NCI-H82 treated with DMSO at 0.1 percent for 48 hours (cell line): ENCODE data around the gene MREG.

Experiments
- DNase-seq: peaks from one replicate; lab custom pipeline; 2025; ENCODE audit not compliant: unreplicated experiment; lab: John Stamatoyannopoulos, UW

Gene MREG, protein sequence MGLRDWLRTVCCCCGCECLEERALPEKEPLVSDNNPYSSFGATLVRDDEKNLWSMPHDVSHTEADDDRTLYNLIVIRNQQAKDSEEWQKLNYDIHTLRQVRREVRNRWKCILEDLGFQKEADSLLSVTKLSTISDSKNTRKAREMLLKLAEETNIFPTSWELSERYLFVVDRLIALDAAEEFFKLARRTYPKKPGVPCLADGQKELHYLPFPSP

DNA sequence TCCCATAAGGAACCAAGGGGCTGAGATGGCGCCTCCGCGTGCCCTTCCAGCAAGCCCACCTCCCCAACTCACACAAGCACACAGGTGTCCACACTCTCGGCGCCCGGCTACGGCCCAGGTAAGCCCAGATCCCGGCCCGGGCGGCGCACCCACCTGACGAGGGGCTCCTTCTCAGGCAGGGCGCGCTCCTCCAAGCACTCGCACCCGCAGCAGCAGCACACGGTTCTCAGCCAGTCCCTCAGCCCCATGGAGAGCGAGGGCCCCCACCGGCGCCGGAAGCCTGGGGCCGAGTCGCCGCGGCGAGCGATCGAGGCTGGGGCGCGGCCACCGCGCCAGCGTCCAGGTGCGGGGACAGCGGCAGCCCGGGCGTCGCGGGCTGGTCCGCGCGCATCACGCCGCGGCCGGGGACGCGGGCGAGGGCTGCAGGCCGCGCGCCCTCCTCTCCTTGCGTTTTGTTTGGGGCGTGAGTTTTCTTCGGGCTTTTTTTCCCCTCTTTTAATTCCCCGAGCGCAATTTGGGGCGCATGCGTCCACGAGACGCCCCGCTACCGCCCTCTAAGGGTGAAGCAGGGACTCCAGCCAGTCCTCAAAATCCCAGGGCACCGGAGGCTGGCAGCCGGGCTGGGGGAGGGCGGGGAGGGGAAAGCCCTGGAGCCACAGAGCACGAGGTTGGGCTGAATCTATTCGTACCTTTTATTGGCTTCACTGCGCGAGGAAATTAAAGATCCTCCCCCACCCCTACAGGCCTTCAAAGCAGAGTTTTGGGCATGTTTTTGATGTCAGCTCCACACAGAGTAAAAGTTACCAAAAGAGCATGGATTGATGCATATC lies at the start of gene MREG:
MREG (minus strand) TSS at position 472 of the 830 bp plus-strand sequence; CDS start at position 248, 224 bp downstream.
- peak; percentile 80 for DNase-seq

DNA sequence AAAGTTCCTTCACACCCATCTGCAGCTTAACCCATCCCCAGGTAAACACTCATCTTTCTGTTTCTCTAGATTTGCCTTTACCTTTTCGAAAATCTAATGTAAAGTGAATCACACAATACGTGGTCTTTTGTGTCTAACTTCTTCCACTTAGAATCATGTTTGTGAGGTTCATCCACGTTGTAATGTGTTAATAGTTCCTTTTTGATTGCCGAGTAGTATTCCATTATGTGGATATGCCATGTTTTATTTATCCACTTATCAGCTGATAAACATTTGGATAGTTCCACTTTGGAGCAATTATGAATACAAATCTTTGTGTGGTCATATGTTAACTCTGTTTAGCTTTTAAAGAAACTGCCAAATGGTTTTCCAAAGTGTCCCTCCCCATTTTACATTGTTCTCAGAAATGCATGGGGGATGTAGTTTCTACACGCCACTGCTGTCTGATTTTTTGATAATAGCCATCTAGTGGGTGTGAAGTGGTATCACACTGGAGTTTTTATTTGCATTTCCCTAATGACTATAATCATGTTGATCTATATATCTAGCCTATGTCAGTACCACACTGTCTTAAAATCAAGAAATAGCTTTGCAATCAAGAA lies 46.0 kb upstream of the MREG start:
- DNase-seq, result no peak

DNA sequence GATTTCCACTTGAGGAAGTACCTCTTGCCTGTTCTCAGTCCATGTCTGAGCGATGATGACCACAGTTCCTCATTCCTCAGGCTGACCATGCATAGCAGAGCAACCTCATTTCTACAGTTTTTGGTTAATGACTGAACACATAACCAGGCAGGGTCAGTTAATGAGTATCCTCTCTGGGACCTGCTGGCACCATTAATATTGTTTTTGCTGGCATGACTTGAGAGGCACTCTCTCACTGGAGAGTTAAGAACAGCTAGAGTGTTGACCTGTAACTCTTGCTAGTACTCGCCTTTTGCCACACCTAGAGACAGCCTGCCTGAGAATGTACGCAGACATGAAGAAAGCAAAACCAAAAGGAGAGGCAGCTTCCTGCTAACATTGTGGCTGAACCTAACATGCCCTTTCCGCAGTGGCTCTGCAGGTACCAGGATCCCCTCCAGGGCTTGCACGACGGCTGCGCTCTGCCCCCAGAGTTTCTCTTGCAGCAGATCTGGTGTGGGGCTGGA lies 44.4 kb upstream of the MREG start:
- DNase-seq, result no peak

DNA sequence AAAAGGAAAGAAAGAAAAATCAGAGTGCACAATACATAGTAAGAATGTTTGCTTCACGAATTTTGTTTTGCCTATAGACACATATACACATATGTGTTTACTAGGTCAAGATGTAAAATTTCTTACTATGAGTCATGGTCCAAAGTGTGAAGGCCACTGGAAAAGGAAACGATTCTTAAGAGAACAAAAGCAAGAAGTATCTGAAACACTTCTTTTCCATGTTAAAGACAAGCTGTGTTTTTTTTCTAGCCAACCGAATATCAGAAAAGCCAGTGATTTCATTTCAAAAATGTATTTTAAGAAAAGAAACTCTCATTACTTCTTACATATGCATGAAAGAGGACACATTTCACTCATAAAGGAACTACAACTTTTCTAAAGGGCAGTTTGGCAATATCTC lies 43.4 kb upstream of the MREG start:
- DNase-seq, result no peak

DNA sequence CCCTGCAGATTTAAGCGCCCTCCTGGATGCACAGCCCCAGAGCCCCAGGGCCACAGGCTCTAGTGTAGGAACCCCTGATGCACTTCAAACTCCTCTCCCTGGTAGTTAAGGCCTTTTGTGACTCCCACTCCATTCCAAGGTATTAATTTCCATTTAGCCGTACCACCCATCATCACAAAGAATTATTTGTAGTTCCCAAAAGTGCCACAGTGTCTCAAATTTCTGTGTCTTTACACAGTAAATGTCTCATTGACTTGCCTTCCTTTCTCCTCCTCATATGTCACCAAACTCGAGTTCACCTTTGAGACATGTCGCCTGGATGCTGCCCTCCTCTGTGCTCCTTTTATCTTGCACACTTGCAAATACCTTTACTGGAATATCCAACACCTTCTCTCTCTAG lies 42.3 kb upstream of the MREG start:
- DNase-seq, result no peak

DNA sequence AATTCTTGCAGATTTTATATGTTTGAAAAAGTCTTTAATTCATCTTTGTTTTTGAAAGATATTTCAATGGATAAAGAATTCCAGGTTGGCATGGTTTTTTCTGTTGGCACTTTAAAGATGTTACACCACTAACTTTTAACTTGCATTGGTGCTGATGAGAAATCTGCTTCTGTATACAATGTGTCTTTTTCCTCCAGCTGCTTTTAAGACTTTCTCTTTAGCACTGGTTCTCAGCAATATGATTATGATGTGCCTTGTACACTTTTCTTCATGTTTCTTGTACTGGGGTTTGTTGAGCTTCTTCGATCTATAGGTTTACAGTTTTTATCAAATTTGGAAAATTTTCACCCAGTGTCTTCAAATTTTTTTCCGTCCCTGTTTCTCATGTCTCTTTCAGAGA lies 39.1 kb upstream of the MREG start:
- DNase-seq, result no peak

DNA sequence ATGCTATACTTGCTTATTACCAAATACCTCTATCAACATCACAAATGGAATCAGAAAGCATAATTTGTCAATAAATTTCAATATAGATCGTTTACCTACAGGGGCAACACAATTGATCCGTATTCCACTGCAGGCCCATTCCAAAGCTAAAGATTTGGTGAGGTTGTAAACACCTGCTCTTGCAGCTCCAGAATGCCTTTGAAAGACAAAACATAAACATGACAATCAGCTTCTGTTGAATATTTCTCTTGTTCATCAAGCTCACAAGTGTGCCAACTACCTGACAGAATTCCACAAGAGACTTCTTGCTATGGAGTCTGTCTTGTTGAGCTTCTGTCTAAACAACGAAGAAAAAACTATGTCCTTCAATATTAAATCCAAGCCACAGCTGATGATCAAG lies 38.0 kb upstream of the MREG start:
- DNase-seq, result no peak

DNA sequence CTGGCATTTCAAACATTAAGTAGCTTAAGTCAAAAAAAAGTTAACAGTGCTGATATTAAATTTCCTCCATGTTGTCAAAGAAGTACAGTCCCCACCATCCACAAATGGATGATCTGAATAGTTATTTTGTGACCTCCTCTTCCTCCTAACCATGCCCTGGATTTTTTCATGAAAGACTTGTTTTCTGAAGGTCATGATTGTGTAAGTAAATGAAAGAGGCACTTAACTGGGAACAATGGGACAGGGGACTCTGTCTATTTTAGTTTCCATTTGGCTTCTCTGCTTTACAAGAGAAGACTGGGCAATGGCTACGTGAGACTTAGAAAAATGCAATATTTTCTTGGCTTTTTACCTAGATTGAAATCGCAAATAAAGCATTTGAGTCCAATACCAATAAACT lies 36.1 kb upstream of the MREG start:
- DNase-seq, result no peak

DNA sequence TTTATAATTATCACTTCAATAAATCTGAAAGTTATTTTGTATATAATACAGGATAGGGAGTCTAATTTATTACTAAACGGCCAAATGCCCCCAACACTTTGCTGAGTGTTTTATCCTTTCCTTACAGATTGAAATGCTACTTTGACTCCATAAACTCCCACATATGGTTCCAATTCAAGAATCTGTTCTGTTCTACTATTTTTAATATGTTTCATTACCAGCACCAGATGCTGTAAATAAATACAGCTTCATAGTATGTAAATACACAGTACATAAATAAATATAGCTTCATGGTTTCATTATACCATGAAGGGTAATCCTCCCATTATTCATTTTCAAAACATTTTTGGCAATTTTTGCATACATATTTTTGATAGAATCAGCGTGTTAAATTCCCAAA lies 34.0 kb upstream of the MREG start:
- DNase-seq, result no peak

DNA sequence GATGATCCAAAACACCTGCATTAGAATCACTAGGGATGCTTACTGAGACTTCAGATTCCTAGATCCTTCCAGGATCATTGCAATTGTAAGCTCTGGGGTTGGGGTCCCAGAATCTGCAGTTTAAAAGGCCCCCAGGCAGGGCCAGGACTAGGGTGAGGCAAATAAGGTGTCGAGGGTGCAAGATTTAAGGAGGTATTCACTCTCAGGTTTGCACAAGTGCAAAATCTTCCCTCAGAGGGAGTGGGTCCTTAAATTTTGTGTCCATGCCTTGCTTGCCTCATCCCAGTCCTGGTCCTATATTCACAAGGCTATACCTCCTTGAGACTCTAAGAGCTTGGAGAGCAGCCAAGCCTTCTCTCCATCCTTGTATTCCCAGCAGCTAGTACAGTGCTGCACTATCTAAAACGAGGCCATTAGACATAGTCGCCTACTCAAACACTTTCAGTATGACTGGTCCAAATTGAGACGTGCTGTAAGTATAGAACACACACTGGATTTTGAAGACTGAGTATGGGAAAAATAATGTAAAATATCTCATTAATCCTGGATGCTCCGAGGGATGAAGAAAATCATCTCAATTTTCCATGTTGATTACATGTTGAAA lies 31.6 kb upstream of the MREG start:
- DNase-seq, result no peak

DNA sequence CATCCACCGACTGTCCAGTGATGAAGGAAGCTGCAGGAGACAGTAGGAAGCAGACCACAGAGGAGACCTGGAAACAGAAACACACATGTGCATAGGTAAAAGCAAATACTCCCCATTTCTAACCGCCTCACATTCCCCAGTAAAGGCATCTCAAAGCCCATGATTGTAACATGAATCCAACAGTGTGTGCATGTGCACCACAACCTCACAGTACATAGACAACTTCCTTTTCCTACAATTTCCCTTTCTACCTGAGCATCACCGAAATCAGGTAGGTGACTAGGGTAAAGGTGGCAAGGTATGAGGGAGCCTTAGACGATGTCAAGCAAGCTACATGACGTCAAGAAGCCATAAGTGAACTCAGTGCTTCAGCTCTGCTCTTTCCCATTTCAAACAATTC lies 30.6 kb upstream of the MREG start:
- DNase-seq, result no peak

DNA sequence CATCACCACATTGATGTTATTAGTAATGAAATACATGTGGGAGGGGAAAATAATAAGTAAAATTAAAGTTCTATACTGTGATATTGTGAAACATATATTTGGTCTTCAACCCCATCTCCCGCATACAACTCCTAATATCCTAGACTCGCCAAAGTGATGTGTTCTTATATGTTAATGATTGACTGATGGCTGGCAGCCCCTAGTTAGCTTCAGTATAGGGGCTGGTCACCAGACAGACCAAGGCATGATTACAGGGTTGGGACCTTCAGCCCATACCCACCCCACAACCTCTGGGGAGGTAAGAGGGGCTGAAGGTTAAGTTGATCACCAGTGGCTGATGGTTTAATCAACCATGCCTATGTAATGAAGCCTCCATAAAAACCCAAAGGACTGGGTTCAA lies 28.1 kb upstream of the MREG start:
- no peak for DNase-seq

DNA sequence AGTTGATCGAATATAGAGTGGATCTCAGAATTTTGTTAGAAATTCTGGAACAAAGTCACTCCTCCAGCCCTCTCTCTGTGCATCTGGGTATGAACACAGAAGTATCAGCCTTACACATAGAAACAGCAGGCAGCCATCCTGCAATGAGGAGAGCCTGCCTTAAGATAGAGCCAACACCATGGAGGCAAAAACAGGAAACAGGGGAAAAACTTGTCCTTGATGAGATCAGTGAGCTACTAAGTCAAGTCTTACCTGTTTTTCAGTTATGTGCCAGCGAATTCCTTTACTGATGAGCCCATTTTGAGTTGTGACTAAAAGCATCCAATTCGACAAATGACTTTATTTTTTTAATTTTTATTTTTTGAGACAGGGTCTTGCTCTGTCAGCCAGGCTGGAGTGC lies 26.6 kb upstream of the MREG start:
- no peak for DNase-seq

DNA sequence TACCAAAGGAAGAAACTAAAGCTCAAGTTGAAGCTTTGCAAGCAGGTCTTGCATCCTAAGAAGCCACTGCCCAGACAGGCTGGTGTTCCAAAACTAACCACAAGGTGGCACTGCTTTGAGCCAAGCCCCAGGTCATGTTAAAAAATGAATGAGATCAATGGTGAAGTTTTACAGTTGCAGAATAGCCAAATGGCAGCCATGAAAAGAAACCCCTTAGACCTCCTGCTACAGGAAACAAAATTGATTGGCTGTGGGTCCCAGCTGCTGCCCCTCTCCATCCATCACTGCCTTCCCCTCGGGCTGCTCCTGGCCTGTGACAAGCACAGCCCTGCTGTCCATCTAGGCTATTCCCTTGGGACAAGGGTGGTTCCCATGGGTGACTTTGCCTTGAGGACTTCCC lies 20.7 kb upstream of the MREG start:
- DNase-seq, result peak; percentile 47

DNA sequence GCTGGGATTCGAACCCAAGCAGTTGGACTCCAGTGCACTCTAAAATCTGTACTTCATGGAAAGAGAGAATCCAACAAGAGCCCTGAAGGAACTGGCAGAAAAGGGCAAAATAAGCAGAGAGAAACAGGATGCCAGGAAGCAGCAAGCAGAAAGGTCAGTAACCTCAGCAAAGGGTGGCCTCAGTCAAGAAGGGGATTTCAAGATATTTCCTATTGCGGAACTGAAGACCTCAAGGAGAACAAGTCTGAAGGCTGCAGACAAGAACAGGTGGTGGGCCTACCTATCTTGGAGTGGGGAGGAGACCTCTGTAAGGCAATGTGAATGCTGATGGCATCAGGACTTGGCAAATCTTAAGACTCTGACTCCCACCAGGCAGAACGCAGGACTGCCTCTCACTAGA lies 20.1 kb upstream of the MREG start:
- DNase-seq, result no peak

DNA sequence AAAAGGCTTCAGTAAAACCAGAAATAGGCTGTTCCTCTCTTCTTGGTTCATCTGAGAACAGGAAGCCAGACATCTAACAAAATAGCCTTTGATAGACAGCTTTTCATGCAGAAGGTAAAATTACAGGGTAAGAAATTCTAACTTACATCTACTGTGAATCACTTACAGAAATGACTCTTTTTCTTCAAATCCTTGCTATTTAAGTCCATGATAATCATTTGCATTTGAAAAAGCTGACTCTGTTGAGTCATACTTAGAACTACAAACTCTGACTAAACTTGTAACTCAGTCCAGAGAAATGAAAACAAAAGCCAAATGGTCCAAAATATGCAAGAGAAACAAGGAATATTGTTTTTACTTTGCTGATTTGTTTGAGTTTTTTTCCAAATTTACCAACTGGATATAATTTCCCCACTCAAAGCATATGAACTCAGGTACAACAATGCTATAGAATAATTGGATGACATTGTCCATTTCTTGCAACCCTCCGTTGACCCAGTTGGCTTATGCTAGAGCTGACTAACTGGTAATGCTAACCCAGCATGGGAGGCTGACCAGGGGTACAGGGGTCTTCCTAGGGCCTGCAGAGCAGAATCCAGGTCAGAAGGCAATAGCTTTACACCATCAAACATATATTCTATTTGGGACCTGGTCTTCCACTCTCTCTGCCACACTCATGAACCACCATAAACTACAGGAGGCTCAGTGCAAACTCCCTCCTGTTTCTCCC lies 18.8 kb upstream of the MREG start:
- DNase-seq, result no peak

DNA sequence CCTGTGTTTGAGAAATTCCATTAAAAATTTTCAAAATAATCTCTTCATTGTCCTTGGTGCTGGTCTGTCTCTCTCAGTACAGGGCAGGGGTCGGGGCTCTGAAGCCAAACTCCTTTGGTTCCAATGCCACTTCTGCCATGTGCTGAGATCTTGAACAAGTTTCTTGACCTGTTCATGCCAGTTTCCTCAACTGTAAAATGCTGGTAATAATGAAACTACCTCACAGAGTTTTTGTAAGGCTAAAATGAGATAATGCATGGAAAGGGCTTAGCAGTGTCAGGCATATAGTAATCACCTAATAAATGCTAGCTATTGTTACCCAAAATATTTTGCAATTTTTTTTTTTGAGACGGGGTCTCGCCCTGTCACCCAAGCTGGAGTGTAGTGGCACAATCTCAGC lies 16.9 kb upstream of the MREG start:
- no peak for DNase-seq

DNA sequence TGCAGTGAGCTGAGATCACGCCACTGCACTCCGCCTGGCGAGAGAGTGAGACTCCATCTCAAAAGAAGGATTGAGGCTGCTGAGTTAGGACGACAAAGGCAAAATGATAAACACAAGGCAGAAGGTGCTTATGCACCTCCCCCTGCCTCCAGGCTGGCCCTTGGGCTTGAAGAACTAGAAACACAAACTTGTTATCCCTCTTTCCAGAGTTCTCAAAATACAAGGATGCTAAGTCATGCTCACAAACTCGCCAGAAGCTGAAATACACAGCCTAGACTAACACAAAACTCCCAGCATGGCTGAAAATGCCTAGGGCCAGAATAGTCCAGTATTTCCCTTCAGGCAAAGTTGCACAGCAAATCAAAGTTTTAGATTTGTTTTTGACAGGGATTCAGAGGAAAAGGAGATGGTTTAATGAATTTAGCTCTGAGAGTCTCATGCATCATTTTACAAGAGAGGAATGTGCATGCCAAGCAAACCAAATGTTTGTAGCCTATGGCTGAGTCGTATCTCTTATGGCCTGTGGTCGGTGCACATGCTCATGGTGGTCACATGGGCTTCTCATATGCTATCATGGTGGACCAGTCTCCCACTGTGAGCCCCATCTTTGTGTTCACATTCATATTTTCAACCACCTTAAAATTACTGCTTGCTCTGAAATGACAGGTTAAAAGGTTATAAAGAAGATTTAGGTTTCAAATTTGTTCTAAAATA lies 16.2 kb upstream of the MREG start:
- DNase-seq, result no peak

DNA sequence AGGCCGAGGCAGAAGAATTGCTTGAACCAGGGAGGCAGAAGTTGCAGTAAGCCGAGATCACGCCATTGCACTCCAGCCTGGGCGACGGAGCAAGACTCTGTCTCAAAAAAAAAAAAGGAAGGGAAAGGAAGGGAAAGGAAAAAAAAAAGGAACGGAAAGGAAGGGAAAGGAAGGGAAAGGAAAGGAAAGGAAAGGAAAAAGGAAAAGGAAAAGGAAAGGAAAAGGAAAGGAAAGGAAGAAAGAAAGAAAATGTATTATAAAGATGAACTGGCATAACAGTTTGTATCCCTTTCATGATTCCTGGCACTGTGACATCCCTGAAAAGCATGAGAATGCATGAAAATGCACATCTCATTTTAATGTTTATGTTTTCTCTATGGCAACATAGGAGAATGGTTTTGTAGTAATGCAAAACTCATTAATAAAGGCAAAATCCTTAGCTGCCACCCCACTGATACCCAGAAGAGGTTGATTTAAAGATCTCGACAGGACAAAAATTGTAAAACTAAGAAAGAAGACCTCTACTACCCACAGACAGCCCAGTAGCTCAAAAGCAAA lies 11.5 kb upstream of the MREG start:
- no peak for DNase-seq

DNA sequence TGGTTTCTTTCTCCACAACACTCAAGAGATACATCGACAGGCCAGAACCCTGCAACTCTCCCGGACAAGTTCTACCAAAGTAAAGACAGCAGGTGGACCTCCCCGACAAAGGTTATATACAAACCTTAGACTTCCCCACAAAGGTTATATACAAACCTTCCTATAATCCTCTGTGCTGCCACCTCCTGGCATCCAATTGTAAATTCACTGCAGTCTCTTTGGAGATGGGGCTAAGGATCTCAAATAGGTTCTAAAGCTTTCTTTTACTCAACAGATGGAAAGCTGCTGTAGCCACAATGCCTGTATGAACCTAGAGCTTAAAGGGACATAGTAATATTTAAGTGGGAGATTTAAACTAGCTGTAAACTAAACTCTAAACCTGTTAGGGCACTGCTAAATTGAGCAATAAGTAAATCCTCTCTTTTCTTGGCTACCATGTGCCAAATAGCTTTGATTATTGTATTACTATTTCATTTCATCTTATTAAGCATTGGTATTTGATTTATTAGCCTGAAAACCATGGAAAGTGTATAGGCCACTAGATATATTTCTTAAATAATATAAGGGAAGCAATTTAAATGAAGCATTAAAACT lies 9.8 kb upstream of the MREG start:
- peak; percentile 88 for DNase-seq
